ENCODE data around the gene NEK9. TPM values are rescaled to one million over a fixed set of nuclear protein-coding genes. Genes with fewer than 3 reads are reported as not detected.

NEK9 gene
- total RNA-seq, 1 experiment from 2014 or later: 56.5 TPM

DNA sequence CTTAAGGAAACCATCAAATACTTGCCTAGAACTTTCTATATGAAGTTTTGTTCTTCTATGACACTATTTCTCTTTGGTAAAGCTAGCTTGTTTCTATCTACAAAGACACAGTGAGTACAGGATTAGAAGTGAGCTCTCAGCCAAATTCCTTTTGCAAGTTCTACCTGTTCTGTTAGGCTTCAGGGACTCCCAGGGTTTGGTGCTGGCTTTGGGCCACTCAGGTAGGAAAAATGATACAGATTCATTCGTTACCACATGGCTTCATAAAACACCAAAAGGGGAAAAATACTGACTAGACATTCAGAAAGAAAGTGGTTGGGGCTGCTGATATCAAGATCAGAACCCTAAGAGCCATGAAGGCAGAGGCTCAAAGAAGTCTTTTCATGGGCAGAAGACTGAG lies 43.6 kb downstream of the NEK9 start:
- no peak overlapping the region for H2AK5ac ChIP-seq (ENCODE audit: insufficient read length, low read length)
- no peak overlapping the region for H2BK5ac ChIP-seq (ENCODE audit: insufficient read length, low read length)
- H3K18ac ChIP-seq (ENCODE audit: insufficient read length, low read depth, low read length): no peak overlapping the region
- no peaks in the 10 kb centered on the region for H3K79me2 ChIP-seq (ENCODE audit: insufficient read depth, low read length)
- no peak overlapping the region for H2AFZ ChIP-seq (ENCODE audit: low read length)
- no peaks in the 10 kb centered on the region for H3K27me3 ChIP-seq (ENCODE audit: insufficient read depth, low read length)
- Mint-ChIP-seq H3K27me3 (ENCODE audit: low read depth) (no peaks in the 10 kb centered on the region), H3K4me1 (no peaks in the 10 kb centered on the region), H3K27ac (no peak overlapping the region), H3K4me3 (no peak overlapping the region), H3K36me3 (ENCODE audit: insufficient read depth in 1 of 3, low read depth in 3 of 3) (peaks cover 9 to 59% (median 44%) of the 10 kb centered on the region in 3 experiments; a peak in 6 of 7 replicates), H3K9me3 (no peaks in the 10 kb centered on the region)
- H3T11ph ChIP-seq (ENCODE audit: low read length): no peak overlapping the region
- H4K91ac ChIP-seq (ENCODE audit: insufficient read length, low read depth, low read length): no peak overlapping the region
- no peak for DNase-seq
- no peaks in the 10 kb centered on the region for H4K20me1 ChIP-seq (ENCODE audit: control insufficient read depth, insufficient read depth, insufficient read length)
- H3K4me1 ChIP-seq (ENCODE audit: insufficient read depth, low read length): no peaks in the 10 kb centered on the region
- H3K4me2 ChIP-seq (ENCODE audit: insufficient read depth, insufficient read length, low read length): no peak overlapping the region
- H2BK12ac ChIP-seq (ENCODE audit: insufficient read length, low read depth, low read length): no peak overlapping the region
- H3K23ac ChIP-seq (ENCODE audit: insufficient read length, low read depth, low read length): no peak overlapping the region
- H2BK15ac ChIP-seq (ENCODE audit: low read depth, low read length): no peak overlapping the region
- H4K8ac ChIP-seq (replicated peaks; ENCODE audit: insufficient read length, low read depth, low read length): no peak overlapping the region
- WGBS (ENCODE audit: extremely low coverage, insufficient read length, low lambda C conversion rate): no CpG with 5 or more reads among the region's 1 CpG
- H3K9ac ChIP-seq (ENCODE audit: extremely low read depth, insufficient read length, low read length): no peak overlapping the region
- H3K4ac ChIP-seq (ENCODE audit: low read depth, low read length): no peak overlapping the region
- no peak overlapping the region for H3K27ac ChIP-seq (ENCODE audit: insufficient read length, low read depth, low read length)
- H2BK120ac ChIP-seq (ENCODE audit: low read depth, low read length, poor library complexity, severe bottlenecking): no peak overlapping the region
- no peak overlapping the region for H2BK20ac ChIP-seq (ENCODE audit: low read depth, low read length, poor library complexity, severe bottlenecking)
- no peak overlapping the region for H3K14ac ChIP-seq (ENCODE audit: insufficient read depth, low read length)
- no peaks in the 10 kb centered on the region for H3K79me1 ChIP-seq (ENCODE audit: insufficient read depth, low read depth, low read length, poor library complexity, severe bottlenecking)
- TF ChIP-seq, protein P1, sequence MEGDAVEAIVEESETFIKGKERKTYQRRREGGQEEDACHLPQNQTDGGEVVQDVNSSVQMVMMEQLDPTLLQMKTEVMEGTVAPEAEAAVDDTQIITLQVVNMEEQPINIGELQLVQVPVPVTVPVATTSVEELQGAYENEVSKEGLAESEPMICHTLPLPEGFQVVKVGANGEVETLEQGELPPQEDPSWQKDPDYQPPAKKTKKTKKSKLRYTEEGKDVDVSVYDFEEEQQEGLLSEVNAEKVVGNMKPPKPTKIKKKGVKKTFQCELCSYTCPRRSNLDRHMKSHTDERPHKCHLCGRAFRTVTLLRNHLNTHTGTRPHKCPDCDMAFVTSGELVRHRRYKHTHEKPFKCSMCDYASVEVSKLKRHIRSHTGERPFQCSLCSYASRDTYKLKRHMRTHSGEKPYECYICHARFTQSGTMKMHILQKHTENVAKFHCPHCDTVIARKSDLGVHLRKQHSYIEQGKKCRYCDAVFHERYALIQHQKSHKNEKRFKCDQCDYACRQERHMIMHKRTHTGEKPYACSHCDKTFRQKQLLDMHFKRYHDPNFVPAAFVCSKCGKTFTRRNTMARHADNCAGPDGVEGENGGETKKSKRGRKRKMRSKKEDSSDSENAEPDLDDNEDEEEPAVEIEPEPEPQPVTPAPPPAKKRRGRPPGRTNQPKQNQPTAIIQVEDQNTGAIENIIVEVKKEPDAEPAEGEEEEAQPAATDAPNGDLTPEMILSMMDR (conservative IDR thresholded peaks at IDR 0.05): no peak
- H3K23me2 ChIP-seq (ENCODE audit: insufficient read length, low read depth, low read length, poor library complexity, severe bottlenecking): no peaks in the 10 kb centered on the region
- no peak overlapping the region for H3K56ac ChIP-seq (ENCODE audit: insufficient read length, low read depth, low read length)
- H4K5ac ChIP-seq (ENCODE audit: insufficient read length, low read depth, low read length): no peak overlapping the region
- no peaks in the 10 kb centered on the region for H3K9me3 ChIP-seq (ENCODE audit: control insufficient read depth, low read depth, low read length)
